Astrocyte (in vitro differentiated cells and primary cell): ENCODE measurements around the gene LIPN.

Source experiments
- CTCF ChIP-seq: IDR thresholded peaks from 2 replicates; pipeline ENCODE4 v1.5.1; 2011; ENCODE audit warnings: low read depth, mild to moderate bottlenecking, inconsistent platforms, low read length, moderate library complexity; ENCODE audit not compliant: insufficient read depth
- EZH2 ChIP-seq: IDR thresholded peaks from 2 replicates; pipeline ENCODE4 v1.6.1; 2012; ENCODE audit warnings: mild to moderate bottlenecking, low read length, inconsistent platforms; ENCODE audit not compliant: insufficient read depth

DNA sequence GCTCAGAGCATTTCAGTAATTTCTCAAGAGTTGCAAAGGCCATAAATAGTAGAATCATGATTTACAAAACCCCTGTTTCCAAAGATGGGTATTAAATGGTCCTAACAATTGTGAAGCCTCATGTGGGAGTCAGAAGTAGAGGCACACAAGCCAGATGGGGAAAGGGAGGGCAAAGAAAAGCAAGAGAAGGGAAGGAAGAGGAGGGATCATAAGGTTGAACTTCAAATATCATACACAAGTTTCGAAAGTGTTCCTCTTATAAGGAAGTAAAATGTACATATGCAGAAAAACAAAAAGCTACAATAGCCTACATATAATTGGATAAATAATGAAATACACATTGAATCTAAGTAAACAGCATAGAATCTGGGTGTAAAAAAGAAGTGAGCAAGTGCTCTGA is 6.0 kb downstream of the LIPN start:
- TF ChIP-seq CTCF (no peak), EZH2 (no peak)
